SU-DHL-6 (cell line): ENCODE data around the gene SYNDIG1.

Experiments
- CTCF ChIP-seq: fragments of 200-600 bp; sonication (generic); IDR thresholded peaks from one replicate; pipeline ENCODE4 v1.5.1; 2017; ENCODE audit warnings: antibody characterized with exemption, mild to moderate bottlenecking, low read length, moderate library complexity; ENCODE audit not compliant: insufficient read depth, poor library complexity, severe bottlenecking
- EZH2phosphoT487 ChIP-seq: fragments of 200-600 bp; sonication (generic), shearing (Covaris generic); conservative IDR thresholded peaks from 2 replicates; pipeline ENCODE4 v1.6.1; 2018; ENCODE audit warnings: mild to moderate bottlenecking, antibody characterized with exemption, low read length, moderate library complexity, mixed read lengths

GRCh38 chr20:24544371-24544770 is 74.9 kb downstream of the SYNDIG1 start:
- TF ChIP-seq CTCF (no peak), EZH2phosphoT487 (no peak)
